ENCODE results near the gene XYLT1.

Gene XYLT1

DNA sequence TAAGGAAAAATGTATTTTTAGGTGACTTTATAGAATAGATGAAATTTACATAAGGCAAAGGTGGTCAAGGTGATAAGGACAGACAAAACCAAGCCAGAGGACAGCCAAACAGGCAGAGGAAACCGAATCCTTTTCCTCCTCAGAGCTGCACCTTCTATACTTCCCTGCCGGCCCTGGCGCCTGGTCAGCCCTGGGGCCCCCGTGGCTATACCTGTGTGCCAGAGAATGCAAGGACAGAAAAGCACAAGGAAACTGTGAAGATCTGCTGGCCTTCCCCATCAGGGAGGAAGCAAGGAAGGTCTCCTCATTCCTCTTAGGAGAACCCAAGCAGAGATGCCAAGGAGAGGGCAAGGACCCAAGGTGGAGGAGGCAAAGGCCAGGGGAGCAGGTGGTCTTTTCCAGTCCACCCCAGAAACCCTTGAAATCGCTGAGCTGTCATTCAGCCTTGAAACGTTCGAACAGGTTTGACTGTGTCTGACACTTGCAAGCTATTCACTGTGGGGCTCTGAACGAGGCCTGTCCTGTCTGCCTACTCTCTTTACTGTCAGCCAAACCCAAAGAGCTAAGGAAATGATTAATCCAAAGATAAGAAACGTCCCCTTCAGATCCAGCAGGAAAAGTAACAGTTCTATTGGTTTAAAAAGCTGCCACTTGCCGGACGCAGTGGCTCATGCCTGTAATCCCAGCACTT, 114.4 kb downstream of the XYLT1 start:
- DNase-seq (ENCODE audit: extremely low spot score) = no peak
- TF ChIP-seq CTBP1 (IDR thresholded peaks at IDR 0.05; ENCODE audit: borderline replicate concordance) (no peak), FOXK2 (IDR thresholded peaks at IDR 0.05) (no peak), L3MBTL2 (conservative IDR thresholded peaks at IDR 0.05) (no peak), FOXM1 (IDR thresholded peaks at IDR 0.05; ENCODE audit: borderline replicate concordance) (no peak), SUZ12 (IDR thresholded peaks at IDR 0.05) (no peak), NFRKB (IDR thresholded peaks at IDR 0.05) (no peak), BHLHE40 (IDR thresholded peaks at IDR 0.05; ENCODE audit: borderline replicate concordance) (no peak), TARDBP (IDR thresholded peaks at IDR 0.05) (no peak), ZNF384 (IDR thresholded peaks at IDR 0.05) (no peak), ARNT (IDR thresholded peaks at IDR 0.05) (no peak), HDGF (IDR thresholded peaks at IDR 0.05; ENCODE audit: borderline replicate concordance) (no peak), LEF1 (IDR thresholded peaks at IDR 0.05; ENCODE audit: borderline replicate concordance) (no peak), ELF4 (IDR thresholded peaks at IDR 0.05) (no peak), SP1 (IDR thresholded peaks at IDR 0.05) (no peak), FOXA1 (IDR thresholded peaks at IDR 0.05) (no peak)
- TF ChIP-seq, protein P1, sequence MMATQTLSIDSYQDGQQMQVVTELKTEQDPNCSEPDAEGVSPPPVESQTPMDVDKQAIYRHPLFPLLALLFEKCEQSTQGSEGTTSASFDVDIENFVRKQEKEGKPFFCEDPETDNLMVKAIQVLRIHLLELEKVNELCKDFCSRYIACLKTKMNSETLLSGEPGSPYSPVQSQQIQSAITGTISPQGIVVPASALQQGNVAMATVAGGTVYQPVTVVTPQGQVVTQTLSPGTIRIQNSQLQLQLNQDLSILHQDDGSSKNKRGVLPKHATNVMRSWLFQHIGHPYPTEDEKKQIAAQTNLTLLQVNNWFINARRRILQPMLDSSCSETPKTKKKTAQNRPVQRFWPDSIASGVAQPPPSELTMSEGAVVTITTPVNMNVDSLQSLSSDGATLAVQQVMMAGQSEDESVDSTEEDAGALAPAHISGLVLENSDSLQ (IDR thresholded peaks at IDR 0.05) = no peak
- CTCF ChIA-PET = no interaction called here
- POLR2A ChIA-PET = no interaction called here

DNA sequence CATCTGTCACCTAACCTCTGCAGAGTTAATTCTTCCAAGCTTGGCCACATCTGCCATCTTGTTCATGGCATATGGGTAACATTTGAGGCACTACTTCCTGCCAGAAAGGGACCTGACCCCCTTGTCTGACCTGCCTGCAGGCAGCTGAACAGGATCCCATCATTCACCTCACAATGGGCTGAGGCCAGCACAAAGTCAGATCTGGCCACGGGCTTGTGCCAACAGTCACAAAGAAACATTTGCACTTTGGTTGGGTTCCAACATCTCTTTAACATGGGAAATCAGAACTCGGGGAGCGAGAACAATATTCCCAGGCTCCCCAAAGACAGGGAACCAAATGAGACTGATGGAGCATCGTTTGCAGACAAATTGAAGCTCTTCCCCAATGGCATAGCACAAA, 116.1 kb downstream of the XYLT1 start:
- TF ChIP-seq ARNT (IDR thresholded peaks at IDR 0.05) (no peak), ZNF384 (IDR thresholded peaks at IDR 0.05) (no peak), FOXK2 (IDR thresholded peaks at IDR 0.05) (no peak), SUZ12 (IDR thresholded peaks at IDR 0.05) (no peak), LEF1 (IDR thresholded peaks at IDR 0.05; ENCODE audit: borderline replicate concordance) (no peak), HDGF (IDR thresholded peaks at IDR 0.05; ENCODE audit: borderline replicate concordance) (no peak), BHLHE40 (IDR thresholded peaks at IDR 0.05; ENCODE audit: borderline replicate concordance) (no peak), L3MBTL2 (conservative IDR thresholded peaks at IDR 0.05) (no peak), ELF4 (IDR thresholded peaks at IDR 0.05) (no peak), FOXM1 (IDR thresholded peaks at IDR 0.05; ENCODE audit: borderline replicate concordance) (no peak), FOXA1 (IDR thresholded peaks at IDR 0.05) (no peak), NFRKB (IDR thresholded peaks at IDR 0.05) (no peak)
- TF ChIP-seq, protein P1 (IDR thresholded peaks at IDR 0.05) = no peak
- no peak for DNase-seq (ENCODE audit: extremely low spot score)
- CTCF ChIA-PET = no interaction called here
- POLR2A ChIA-PET = no interaction called here

DNA sequence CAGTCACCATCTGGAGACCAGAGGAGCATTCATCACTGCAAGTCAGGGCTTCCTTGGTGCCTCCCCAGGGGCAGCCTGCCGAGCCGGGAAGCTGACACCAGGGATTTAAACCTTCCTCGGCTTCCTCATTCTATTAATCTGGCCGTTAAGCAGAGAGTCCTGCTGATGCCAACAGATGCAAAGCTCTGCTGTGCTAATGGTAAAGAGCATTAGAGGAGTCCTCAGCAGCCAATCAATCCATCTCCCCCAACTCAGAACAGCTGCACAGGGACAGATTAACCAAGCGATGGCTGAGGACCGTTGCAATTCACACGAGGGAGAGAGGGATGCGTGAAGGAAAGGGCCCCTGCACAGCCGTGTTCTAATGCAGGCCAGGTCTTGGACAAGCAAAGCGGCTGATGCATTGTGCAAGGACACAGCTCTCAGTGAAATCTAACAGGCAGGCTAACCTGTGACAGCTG, 116.6 kb downstream of the XYLT1 start:
- ChIA-PET CTCF (no interaction called here), POLR2A (no interaction called here)
- no peak for TF ChIP-seq ZNF384 (IDR thresholded peaks at IDR 0.05)
- no peak for TF ChIP-seq ARNT (IDR thresholded peaks at IDR 0.05)
- no peak for TF ChIP-seq BHLHE40 (IDR thresholded peaks at IDR 0.05; ENCODE audit: borderline replicate concordance)
- TF ChIP-seq, protein P1 (IDR thresholded peaks at IDR 0.05) = no peak
- no peak for TF ChIP-seq L3MBTL2 (conservative IDR thresholded peaks at IDR 0.05)
- no peak for TF ChIP-seq SP1 (IDR thresholded peaks at IDR 0.05)
- DNase-seq (ENCODE audit: extremely low spot score) = no peak

DNA sequence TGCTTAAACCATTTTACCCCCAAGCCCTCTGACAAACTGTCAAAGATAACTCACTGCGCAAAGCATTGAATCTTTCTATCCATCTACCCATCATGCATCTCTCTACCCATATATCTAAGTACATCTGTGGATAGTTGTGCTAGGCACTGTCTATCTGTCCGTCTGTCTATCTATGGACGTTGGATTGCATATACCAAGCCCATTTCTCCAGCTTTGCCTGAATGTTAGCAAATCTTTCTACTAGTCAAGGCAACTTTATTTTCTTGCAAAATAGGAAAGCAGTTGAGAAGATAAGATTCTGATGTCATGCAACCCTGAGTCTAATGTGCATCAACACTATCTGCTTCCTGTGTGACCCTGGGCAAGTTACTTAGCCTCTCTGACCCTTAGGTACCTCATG, 117.2 kb downstream of the XYLT1 start:
- no peak for DNase-seq (ENCODE audit: extremely low spot score)
- no peak for TF ChIP-seq SP1 (IDR thresholded peaks at IDR 0.05)
- TF ChIP-seq HDGF (IDR thresholded peaks at IDR 0.05; ENCODE audit: borderline replicate concordance) = no peak
- TF ChIP-seq BHLHE40 (IDR thresholded peaks at IDR 0.05; ENCODE audit: borderline replicate concordance) = no peak
- TF ChIP-seq FOXA1 (IDR thresholded peaks at IDR 0.05) = no peak
- TF ChIP-seq, protein P1 (IDR thresholded peaks at IDR 0.05) = no peak
- no peak for TF ChIP-seq SUZ12 (IDR thresholded peaks at IDR 0.05)
- no peak for TF ChIP-seq ZNF384 (IDR thresholded peaks at IDR 0.05)
- TF ChIP-seq NFRKB (IDR thresholded peaks at IDR 0.05) = no peak
- no peak for TF ChIP-seq L3MBTL2 (conservative IDR thresholded peaks at IDR 0.05)
- TF ChIP-seq ELF4 (IDR thresholded peaks at IDR 0.05) = no peak
- no peak for TF ChIP-seq ARNT (IDR thresholded peaks at IDR 0.05)
- no peak for TF ChIP-seq LEF1 (IDR thresholded peaks at IDR 0.05; ENCODE audit: borderline replicate concordance)
- no peak for TF ChIP-seq FOXK2 (IDR thresholded peaks at IDR 0.05)
- TF ChIP-seq TARDBP (IDR thresholded peaks at IDR 0.05) = no peak
- no peak for TF ChIP-seq FOXM1 (IDR thresholded peaks at IDR 0.05; ENCODE audit: borderline replicate concordance)
- no peak for TF ChIP-seq CTBP1 (IDR thresholded peaks at IDR 0.05; ENCODE audit: borderline replicate concordance)
- CTCF ChIA-PET = no interaction called here
- POLR2A ChIA-PET = no interaction called here

DNA sequence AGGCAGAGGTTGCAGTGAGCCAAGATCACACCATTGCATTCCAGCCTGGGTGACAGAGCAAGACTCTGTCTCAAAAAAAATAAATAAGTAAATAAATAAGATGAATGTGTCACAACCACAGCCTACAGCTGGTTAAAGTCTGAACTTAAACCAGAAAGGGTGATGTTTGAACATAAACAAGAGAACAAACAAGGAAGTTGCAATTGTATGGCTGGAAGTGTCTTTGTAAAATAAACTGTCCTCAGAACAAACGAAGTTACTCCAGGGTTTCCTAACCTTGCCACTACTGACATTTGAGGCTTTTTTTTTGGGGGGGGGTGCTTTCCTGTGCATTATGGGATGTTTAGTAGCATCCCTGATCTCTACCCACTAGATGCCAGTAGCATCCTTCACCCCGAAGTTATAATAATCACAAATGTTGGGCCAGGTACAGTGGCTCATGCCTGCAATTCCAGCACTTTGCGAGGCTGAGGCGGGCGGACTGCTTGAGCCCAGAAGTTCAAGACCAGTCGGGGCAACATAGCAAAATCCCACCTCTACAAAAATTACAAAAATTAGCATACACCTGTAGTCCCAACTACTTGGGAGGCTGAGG, 119.2 kb downstream of the XYLT1 start:
- TF ChIP-seq L3MBTL2 (conservative IDR thresholded peaks at IDR 0.05) (no peak), FOXM1 (IDR thresholded peaks at IDR 0.05; ENCODE audit: borderline replicate concordance) (no peak), ELF4 (IDR thresholded peaks at IDR 0.05) (no peak), CTBP1 (IDR thresholded peaks at IDR 0.05; ENCODE audit: borderline replicate concordance) (no peak), FOXA1 (IDR thresholded peaks at IDR 0.05) (no peak), NFRKB (IDR thresholded peaks at IDR 0.05) (no peak), BHLHE40 (IDR thresholded peaks at IDR 0.05; ENCODE audit: borderline replicate concordance) (no peak), LEF1 (IDR thresholded peaks at IDR 0.05; ENCODE audit: borderline replicate concordance) (no peak), SUZ12 (IDR thresholded peaks at IDR 0.05) (no peak), ZNF384 (IDR thresholded peaks at IDR 0.05) (no peak), TARDBP (IDR thresholded peaks at IDR 0.05) (no peak), ARNT (IDR thresholded peaks at IDR 0.05) (no peak), FOXK2 (IDR thresholded peaks at IDR 0.05) (no peak), SP1 (IDR thresholded peaks at IDR 0.05) (no peak), HDGF (IDR thresholded peaks at IDR 0.05; ENCODE audit: borderline replicate concordance) (no peak)
- TF ChIP-seq, protein P1 (IDR thresholded peaks at IDR 0.05) = no peak
- no peak for DNase-seq (ENCODE audit: extremely low spot score)
- ChIA-PET CTCF (no interaction called here), POLR2A (no interaction called here)
